Left cardiac atrium (tissue), 4 donors: ENCODE data around the gene CADM1. TPM values are rescaled to one million over a fixed set of nuclear protein-coding genes. Genes with fewer than 3 reads are reported as not detected.

Source experiments
- ATAC-seq, 2 donors: fragments of 200-7000 bp; cut with Tn5 transposase; one replicate each; pipeline ENCODE4 v1.9.1; 2020; ENCODE audit warnings: mild to moderate bottlenecking in 2 of 2, moderate library complexity in 2 of 2
- DNase-seq: peaks from one replicate; pipeline ENCODE4 v3.0.0-alpha.2; 2020
- intact Hi-C, 2 donors: fragments of 100-400 bp; cut with DNase I; formaldehyde crosslinking; loops; one replicate each; pipeline versions ENCODE4 v1.14.1 to v1.15.1; 2022 to 2023
- total RNA-seq, 2 donors: library from RNA; stranded (reverse); fragmentation: NEBNext Ultra II Directional; extraction: Animal tissue kit (Norgen Biotek cat#: 25700); gene quantifications; one replicate each; pipeline ENCODE4 v1.2.1, GENCODE V29; 2021
- donor health status: DM: no; HTN: yes; CAD: no.
- donor health status: DM: no; HTN: yes; CAD: no; lungs with severe emphysema.
- donor health status: DM: yes; HTN: yes; CAD: no.
- donor health status: Dilated cardiomyopathy.

Gene CADM1
- total RNA-seq, 2 donors from 2014 or later: 25.0 to 34.3 TPM

GRCh38 chr11:115185931-115186330 lies 318.3 kb downstream of the CADM1 start:
- ATAC-seq (no peak), DNase-seq (peak; percentile 25)
- intact Hi-C loops: no loop called here

- peak; percentile 56 to 72 for ATAC-seq
- intact Hi-C loops: no loop called here
- no peak for DNase-seq
Observed at GRCh38 chr11:115185507-115185906, 318.7 kb downstream of the CADM1 start.

GRCh38 chr11:115184901-115185300 lies 319.3 kb downstream of the CADM1 start:
- ATAC-seq (peak in 1 of 2 donors; percentile 57), DNase-seq (no peak)
- intact Hi-C loops: no loop called here

GRCh38 chr11:115183830-115184229 lies 320.4 kb downstream of the CADM1 start:
- intact Hi-C loops: no loop called here
- ATAC-seq (no peak), DNase-seq (no peak)

GRCh38 chr11:115183136-115183535 lies 321.1 kb downstream of the CADM1 start:
- intact Hi-C loops: no loop called here
- no peak for ATAC-seq
- DNase-seq: no peak

- intact Hi-C loops: no loop called here
- peak; percentile 83 to 84 for ATAC-seq
Observed at GRCh38 chr11:115182282-115182955, 321.8 kb downstream of the CADM1 start.

GRCh38 chr11:115181538-115181937 lies 322.7 kb downstream of the CADM1 start:
- no peak for DNase-seq
- intact Hi-C loops: no loop called here
- ATAC-seq: no peak

More at GRCh38 chr11:115182282-115182955, 321.8 kb downstream of the CADM1 start:
- DNase-seq: no peak

GRCh38 chr11:115180272-115180671 lies 323.9 kb downstream of the CADM1 start:
- ATAC-seq (no peak), DNase-seq (no peak)
- intact Hi-C loops: no loop called here

- ATAC-seq: no peak
- intact Hi-C loops: loop anchor here in 1 of 2 donors (10.0 kb wide), 1 partner anchor 135 kb away; no protein-coding TSS in a partner anchor
- no peak for DNase-seq
Observed at GRCh38 chr11:115179636-115180035, 324.6 kb downstream of the CADM1 start.

GRCh38 chr11:115178705-115179104 lies 325.5 kb downstream of the CADM1 start:
- ATAC-seq (no peak), DNase-seq (no peak)
- intact Hi-C loops: loop anchor here in 1 of 2 donors (10.0 kb wide), 1 partner anchor 136 kb away; no protein-coding TSS in a partner anchor

- no peak for DNase-seq
- ATAC-seq: no peak
- intact Hi-C loops: loop anchor here in 1 of 2 donors (10.0 kb wide), 1 partner anchor 142 kb away; no protein-coding TSS in a partner anchor
Observed at GRCh38 chr11:115173136-115173535, 331.1 kb downstream of the CADM1 start.

- intact Hi-C loops: loop anchor here in 1 of 2 donors (10.0 kb wide), 1 partner anchor 145 kb away; no protein-coding TSS in a partner anchor
- DNase-seq (no peak), ATAC-seq (no peak)
Observed at GRCh38 chr11:115170133-115170815, 333.9 kb downstream of the CADM1 start.

- ATAC-seq (no peak), DNase-seq (no peak)
- intact Hi-C loops: loop anchor here in 1 of 2 donors (10.0 kb wide), 1 partner anchor 194 kb away; no protein-coding TSS in a partner anchor
Observed at GRCh38 chr11:115169251-115169650, 335.0 kb downstream of the CADM1 start.

- intact Hi-C loops: loop anchor here in 1 of 2 donors (10.0 kb wide), 1 partner anchor 194 kb away; no protein-coding TSS in a partner anchor
- ATAC-seq (peak in 1 of 2 donors; percentile 12), DNase-seq (no peak)
Observed at GRCh38 chr11:115168686-115169085, 335.5 kb downstream of the CADM1 start.

GRCh38 chr11:115168229-115168671 lies 336.0 kb downstream of the CADM1 start:
- intact Hi-C loops: loop anchor here in 1 of 2 donors (10.0 kb wide), 1 partner anchor 193 kb away; no protein-coding TSS in a partner anchor
- DNase-seq (peak; percentile 29), ATAC-seq (peak; percentile 86 to 90)

- intact Hi-C loops: loop anchor here in 1 of 2 donors (10.0 kb wide), 1 partner anchor 193 kb away; no protein-coding TSS in a partner anchor
- no peak for ATAC-seq
- no peak for DNase-seq
Observed at GRCh38 chr11:115167456-115167855, 336.8 kb downstream of the CADM1 start.

GRCh38 chr11:115166820-115167219 lies 337.4 kb downstream of the CADM1 start:
- ATAC-seq (no peak), DNase-seq (no peak)
- intact Hi-C loops: loop anchor here in 1 of 2 donors (10.0 kb wide), 1 partner anchor 192 kb away; no protein-coding TSS in a partner anchor

GRCh38 chr11:115164774-115165173 lies 339.4 kb downstream of the CADM1 start:
- DNase-seq (no peak), ATAC-seq (no peak)
- intact Hi-C loops: loop anchor here in 1 of 2 donors (10.0 kb wide), 1 partner anchor 190 kb away; no protein-coding TSS in a partner anchor

GRCh38 chr11:115162919-115163318 lies 341.3 kb downstream of the CADM1 start:
- no peak for ATAC-seq
- intact Hi-C loops: loop anchor here in 1 of 2 donors (10.0 kb wide), 1 partner anchor 188 kb away; no protein-coding TSS in a partner anchor
- no peak for DNase-seq

- no peak for ATAC-seq
- DNase-seq: no peak
- intact Hi-C loops: loop anchor here in 1 of 2 donors (10.0 kb wide), 1 partner anchor 187 kb away; no protein-coding TSS in a partner anchor
Observed at GRCh38 chr11:115161876-115162275, 342.3 kb downstream of the CADM1 start.
